CD4-positive, alpha-beta T cell (primary cell): Measurements from ENCODE around the gene TH. TPM values are rescaled to one million over a fixed set of nuclear protein-coding genes. Genes with fewer than 3 reads are reported as not detected.

ENCODE experiments used
- ATAC-seq: fragments of 200-7000 bp; cut with Tn5 transposase; one replicate; pipeline ENCODE4 v1.10.0; 2022; ENCODE audit warnings: mild to moderate bottlenecking; ENCODE audit not compliant: poor library complexity
- CTCF ChIA-PET: fragments of 350-600 bp; sonication (Branson Sonifier 250); formaldehyde crosslinking; loops from one replicate; lab custom pipeline; 2021; ENCODE audit warnings: antibody characterized with exemption, inconsistent platforms; lab: Charles Lee
- POLR2A ChIA-PET: fragments of 350-600 bp; sonication (Branson Sonifier 250); formaldehyde crosslinking; loops from one replicate; lab custom pipeline; 2021; ENCODE audit warnings: antibody characterized with exemption, inconsistent platforms; lab: Charles Lee
- DNase-seq, 14 experiments: peaks; one replicate each; pipeline ENCODE4 v3.0.0-alpha.2; 2013 to 2020; ENCODE audit warnings: mixed read lengths in 2 of 14
- H3K27ac ChIP-seq, 2 donors: one replicate each; pipeline versions ENCODE4 v1.5.1 to v1.7.0; 2013; ENCODE audit warnings: low read length in 2 of 2, low read depth in 1 of 2, mild to moderate bottlenecking in 1 of 2
- H3K27me3 ChIP-seq, 2 experiments: 1 replicate in 1 of 2; 2 replicates in 1 of 2; pipeline versions ENCODE4 v1.6.1 to v1.7.0; 2013; ENCODE audit warnings: low read length in 2 of 2, control low read depth in 1 of 2, mild to moderate bottlenecking in 1 of 2, moderate library complexity in 1 of 2; ENCODE audit not compliant: insufficient read depth in 2 of 2, control insufficient read depth in 1 of 2
- H3K36me3 ChIP-seq: one replicate; pipeline ENCODE4 v1.6.1; 2013; ENCODE audit warnings: low read length, control low read depth; ENCODE audit not compliant: insufficient read depth
- H3K4me1 ChIP-seq: one replicate; pipeline ENCODE4 v1.6.1; 2013; ENCODE audit warnings: low read length, control low read depth; ENCODE audit not compliant: insufficient read depth
- H3K4me3 ChIP-seq: one replicate; pipeline ENCODE4 v1.5.1; 2013; ENCODE audit warnings: mild to moderate bottlenecking, low read length, moderate library complexity
- H3K9me3 ChIP-seq, 2 experiments: 1 replicate in 1 of 2; 2 replicates in 1 of 2; pipeline versions ENCODE4 v1.6.1 to v1.7.0; 2013; ENCODE audit warnings: low read length in 2 of 2, mild to moderate bottlenecking in 2 of 2, control low read depth in 1 of 2, moderate library complexity in 1 of 2; ENCODE audit not compliant: control insufficient read depth in 1 of 2, insufficient read depth in 1 of 2
- H3K27ac Mint-ChIP-seq: one replicate; pipeline ENCODE4 v1.8.0; 2020; ENCODE audit warnings: mixed read lengths
- H3K27me3 Mint-ChIP-seq: one replicate; pipeline ENCODE4 v1.8.0; 2021; ENCODE audit warnings: mixed read lengths
- H3K36me3 Mint-ChIP-seq: one replicate; pipeline ENCODE4 v1.8.0; 2021; ENCODE audit warnings: low read depth, mixed read lengths
- H3K4me1 Mint-ChIP-seq: one replicate; pipeline ENCODE4 v1.8.0; 2021; ENCODE audit warnings: low read depth, mixed read lengths
- H3K4me3 Mint-ChIP-seq: one replicate; pipeline ENCODE4 v1.8.0; 2020; ENCODE audit warnings: mild to moderate bottlenecking, mixed read lengths
- H3K9me3 Mint-ChIP-seq: one replicate; pipeline ENCODE4 v1.8.0; 2020; ENCODE audit warnings: mixed read lengths
- intact Hi-C, 2 experiments: fragments of 100-400 bp; cut with DNase I in 1 of 2; cut with micrococcal nuclease in 1 of 2; formaldehyde crosslinking; loops; one replicate each; pipeline versions ENCODE4 v1.15.1 to v1.9.0; 2023 to 2025; cut with DNase I, micrococcal nuclease
- total RNA-seq, 174 experiments: library from RNA in 2 of 174; stranded (reverse) in 2 of 174; gene quantifications; one replicate each; pipeline ENCODE4 v1.2.3 and lab custom pipeline; 2021 to 2026
- TF ChIP-seq, protein P1 (sequence below): fragments of 200-600 bp; IDR thresholded peaks from one replicate; pipeline ENCODE4 v1.8.0; 2022; ENCODE audit warnings: antibody characterized with exemption, mild to moderate bottlenecking

The TH gene
- total RNA-seq, 2 experiments from 2014 or later, result not detected

DNA sequence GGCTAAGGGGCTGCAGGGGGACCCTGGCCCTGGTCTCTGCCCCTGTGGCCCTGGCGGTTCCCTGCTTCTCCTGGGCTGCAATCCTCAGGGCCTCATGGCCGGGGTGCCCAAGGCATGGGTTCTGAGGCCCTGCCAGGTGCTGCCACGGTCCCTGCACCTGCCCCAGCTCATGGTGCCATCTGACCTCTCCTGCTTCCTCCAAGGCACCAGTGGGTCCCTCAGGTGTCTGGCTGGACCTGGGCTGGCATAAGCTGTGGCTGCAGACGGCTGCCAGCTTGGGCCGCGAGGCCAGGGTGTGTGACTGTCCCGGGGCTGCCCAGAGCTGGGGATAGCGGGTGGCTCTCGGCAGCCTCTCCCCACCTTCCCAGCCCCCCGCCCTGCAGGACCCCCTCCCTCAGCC lies 12.6 kb downstream of the TH start:
- intact Hi-C loops, result no loop called here
- no peaks in the 10 kb centered on the region for H3K36me3 Mint-ChIP-seq
- no peak overlapping the region for H3K4me3 Mint-ChIP-seq
- TF ChIP-seq, protein P1, sequence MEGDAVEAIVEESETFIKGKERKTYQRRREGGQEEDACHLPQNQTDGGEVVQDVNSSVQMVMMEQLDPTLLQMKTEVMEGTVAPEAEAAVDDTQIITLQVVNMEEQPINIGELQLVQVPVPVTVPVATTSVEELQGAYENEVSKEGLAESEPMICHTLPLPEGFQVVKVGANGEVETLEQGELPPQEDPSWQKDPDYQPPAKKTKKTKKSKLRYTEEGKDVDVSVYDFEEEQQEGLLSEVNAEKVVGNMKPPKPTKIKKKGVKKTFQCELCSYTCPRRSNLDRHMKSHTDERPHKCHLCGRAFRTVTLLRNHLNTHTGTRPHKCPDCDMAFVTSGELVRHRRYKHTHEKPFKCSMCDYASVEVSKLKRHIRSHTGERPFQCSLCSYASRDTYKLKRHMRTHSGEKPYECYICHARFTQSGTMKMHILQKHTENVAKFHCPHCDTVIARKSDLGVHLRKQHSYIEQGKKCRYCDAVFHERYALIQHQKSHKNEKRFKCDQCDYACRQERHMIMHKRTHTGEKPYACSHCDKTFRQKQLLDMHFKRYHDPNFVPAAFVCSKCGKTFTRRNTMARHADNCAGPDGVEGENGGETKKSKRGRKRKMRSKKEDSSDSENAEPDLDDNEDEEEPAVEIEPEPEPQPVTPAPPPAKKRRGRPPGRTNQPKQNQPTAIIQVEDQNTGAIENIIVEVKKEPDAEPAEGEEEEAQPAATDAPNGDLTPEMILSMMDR, result no peak
- Histone ChIP-seq H3K27ac (no peak overlapping the region), H3K4me3 (no peak overlapping the region), H3K9me3 (no peaks in the 10 kb centered on the region), H3K4me1 (peaks cover 3% of the 10 kb centered on the region), H3K36me3 (no peaks in the 10 kb centered on the region), H3K27me3 (no peaks in the 10 kb centered on the region)
- CTCF ChIA-PET, result no interaction called here
- no peaks in the 10 kb centered on the region for H3K9me3 Mint-ChIP-seq
- peaks cover 7% of the 10 kb centered on the region for H3K27me3 Mint-ChIP-seq
- POLR2A ChIA-PET, result no interaction called here
- DNase-seq (no peak), ATAC-seq (no peak)
- H3K27ac Mint-ChIP-seq, result no peak overlapping the region
- H3K4me1 Mint-ChIP-seq, result no peaks in the 10 kb centered on the region

GRCh38 chr11:2158296-2158737 lies 13.3 kb downstream of the TH start:
- no peak overlapping the region for H3K27ac Mint-ChIP-seq
- H3K4me1 Mint-ChIP-seq, result no peaks in the 10 kb centered on the region
- H3K4me3 ChIP-seq, result no peak overlapping the region
- intact Hi-C loops, result no loop called here
- DNase-seq, result no peak
- no peaks in the 10 kb centered on the region for H3K9me3 Mint-ChIP-seq
- no peak overlapping the region for H3K27ac ChIP-seq
- no peaks in the 10 kb centered on the region for H3K27me3 ChIP-seq
- TF ChIP-seq, protein P1, result no peak
- H3K36me3 ChIP-seq, result no peaks in the 10 kb centered on the region
- H3K27me3 Mint-ChIP-seq, result peaks cover 7% of the 10 kb centered on the region
- ChIA-PET CTCF (no interaction called here), POLR2A (no interaction called here)
- H3K9me3 ChIP-seq, result no peaks in the 10 kb centered on the region
- H3K4me1 ChIP-seq, result peaks cover 3% of the 10 kb centered on the region
- no peak overlapping the region for H3K4me3 Mint-ChIP-seq
- ATAC-seq, result no peak
- no peaks in the 10 kb centered on the region for H3K36me3 Mint-ChIP-seq

GRCh38 chr11:2157294-2158040 lies 14.1 kb downstream of the TH start:
- intact Hi-C loops, result no loop called here
- Histone ChIP-seq H3K4me1 (peaks cover 3% of the 10 kb centered on the region), H3K4me3 (no peak overlapping the region), H3K27ac (no peak overlapping the region), H3K9me3 (no peaks in the 10 kb centered on the region), H3K27me3 (no peaks in the 10 kb centered on the region), H3K36me3 (no peaks in the 10 kb centered on the region)
- H3K27me3 Mint-ChIP-seq, result peaks cover under 1% of the 10 kb centered on the region
- POLR2A ChIA-PET, result no interaction called here
- no peaks in the 10 kb centered on the region for H3K36me3 Mint-ChIP-seq
- no peak overlapping the region for H3K4me3 Mint-ChIP-seq
- TF ChIP-seq, protein P1, result no peak
- ATAC-seq, result no peak
- no peak overlapping the region for H3K27ac Mint-ChIP-seq
- no peaks in the 10 kb centered on the region for H3K4me1 Mint-ChIP-seq
- CTCF ChIA-PET, result no interaction called here
- DNase-seq, result no peak
- no peaks in the 10 kb centered on the region for H3K9me3 Mint-ChIP-seq
